IMR-90 (cell line): Measurements from ENCODE around the gene AOX1. TPM values are rescaled to one million over a fixed set of nuclear protein-coding genes. Genes with fewer than 3 reads are reported as not detected.

Experiments used
- ATAC-seq: fragments of 200-7000 bp; cut with Tn5 transposase; 2 replicates; pipeline ENCODE4 v1.9.1; 2020; ENCODE audit warnings: low read depth, mild to moderate bottlenecking, moderate library complexity
- BruUV-seq: library from RNA; stranded (reverse); fragments of 400-500 nt; replicated peaks from 2 replicates; lab custom pipeline; 2021; lab: Mats Ljungman, UMichigan
- CTCF ChIA-PET: fragments of 300-600 bp; formaldehyde crosslinking; extraction: SDS; loops from one replicate; lab custom pipeline; 2021; ENCODE audit warnings: antibody characterized with exemption; lab: Yijun Ruan, JAX
- POLR2A ChIA-PET: fragments of 300-600 bp; sonication (Branson Sonifier 250); formaldehyde crosslinking; loops from one replicate; lab custom pipeline; 2022; ENCODE audit warnings: antibody characterized with exemption; ENCODE audit not compliant: unreplicated experiment; lab: Charles Lee
- DNase-seq: peaks from one replicate; pipeline ENCODE4 v3.0.0; 2013
- H2AFZ ChIP-seq: replicated peaks from 2 replicates; pipeline ENCODE3; 2013; ENCODE audit warnings: low read length, mild to moderate bottlenecking; ENCODE audit not compliant: poor library complexity
- H2AK5ac ChIP-seq: 2 replicates; pipeline ENCODE4 v1.6.1; 2013; ENCODE audit warnings: low read depth, low read length, inconsistent platforms
- H2AK9ac ChIP-seq: replicated peaks from 2 replicates; pipeline ENCODE3; 2013; ENCODE audit warnings: mild to moderate bottlenecking, low read depth, low read length, moderate library complexity; ENCODE audit not compliant: poor library complexity
- H2BK120ac ChIP-seq: 2 replicates; pipeline ENCODE4 v1.6.1; 2013; ENCODE audit warnings: low read depth, low read length, inconsistent platforms
- H2BK15ac ChIP-seq: 3 replicates; pipeline ENCODE4 v1.6.1; 2013; ENCODE audit warnings: low read depth, low read length, inconsistent platforms
- H2BK20ac ChIP-seq: 2 replicates; pipeline ENCODE4 v1.6.1; 2013; ENCODE audit warnings: low read depth, mild to moderate bottlenecking, inconsistent platforms, low read length, moderate library complexity
- H2BK5ac ChIP-seq: 2 replicates; pipeline ENCODE4 v1.6.1; 2013; ENCODE audit warnings: mild to moderate bottlenecking, low read depth, low read length, inconsistent platforms; ENCODE audit not compliant: poor library complexity, severe bottlenecking
- H3K14ac ChIP-seq: replicated peaks from 2 replicates; pipeline ENCODE4 v1.6.1; 2013; ENCODE audit warnings: low read depth, low read length, inconsistent platforms
- H3K18ac ChIP-seq: 2 replicates; pipeline ENCODE4 v1.6.1; 2013; ENCODE audit warnings: low read depth, low read length, control low read depth
- H3K23ac ChIP-seq: 2 replicates; pipeline ENCODE4 v1.6.1; 2013; ENCODE audit warnings: low read depth, low read length, inconsistent platforms
- H3K27ac ChIP-seq: 2 replicates; pipeline ENCODE4 v1.5.1; 2013; ENCODE audit warnings: mild to moderate bottlenecking, control low read depth, low read length; ENCODE audit not compliant: insufficient read depth
- H3K27me3 ChIP-seq: 2 replicates; pipeline ENCODE4 v1.6.1; 2013; ENCODE audit warnings: low read length; ENCODE audit not compliant: control insufficient read depth, insufficient read depth
- H3K36me3 ChIP-seq: 2 replicates; pipeline ENCODE4 v1.6.1; 2013; ENCODE audit warnings: low read length, mixed read lengths; ENCODE audit not compliant: control insufficient read depth, insufficient read depth
- H3K4ac ChIP-seq: 2 replicates; pipeline ENCODE4 v1.6.1; 2013; ENCODE audit warnings: low read depth, low read length, inconsistent platforms
- H3K4me1 ChIP-seq: 2 replicates; pipeline ENCODE4 v1.6.1; 2013; ENCODE audit warnings: low read length, mixed read lengths; ENCODE audit not compliant: control insufficient read depth, insufficient read depth
- H3K4me2 ChIP-seq: 2 replicates; pipeline ENCODE4 v1.6.1; 2013; ENCODE audit warnings: low read depth, mild to moderate bottlenecking, control low read depth, low read length, moderate library complexity
- H3K4me3 ChIP-seq: 2 replicates; pipeline ENCODE4 v1.5.1; 2013; ENCODE audit warnings: low read depth, mild to moderate bottlenecking, control low read depth, low read length, moderate library complexity; ENCODE audit not compliant: insufficient read depth
- H3K56ac ChIP-seq: 2 replicates; pipeline ENCODE4 v1.6.1; 2013; ENCODE audit warnings: low read length, inconsistent platforms; ENCODE audit not compliant: insufficient read depth; ENCODE audit errors: extremely low read depth
- H3K79me1 ChIP-seq, 2 experiments: 2 replicates each; pipeline ENCODE4 v1.6.1; 2013; ENCODE audit warnings: low read length in 2 of 2, inconsistent platforms in 1 of 2, low read depth in 1 of 2
- H3K9ac ChIP-seq: 2 replicates; pipeline ENCODE4 v1.6.1; 2013; ENCODE audit warnings: low read depth, low read length, control low read depth
- H3K9me1 ChIP-seq: 2 replicates; pipeline ENCODE4 v1.6.1; 2013; ENCODE audit warnings: low read length, inconsistent platforms; ENCODE audit not compliant: insufficient read depth
- H3K9me3 ChIP-seq: 2 replicates; pipeline ENCODE4 v1.6.1; 2013; ENCODE audit warnings: low read length; ENCODE audit not compliant: control insufficient read depth, insufficient read depth
- H4K20me1 ChIP-seq: 2 replicates; pipeline ENCODE4 v1.6.1; 2013; ENCODE audit warnings: low read length, inconsistent platforms; ENCODE audit not compliant: insufficient read depth
- H4K5ac ChIP-seq: 2 replicates; pipeline ENCODE4 v1.6.1; 2013; ENCODE audit warnings: mild to moderate bottlenecking, low read depth, low read length, control low read depth
- H4K8ac ChIP-seq, 2 experiments: 2 replicates each; pipeline ENCODE4 v1.6.1; 2013; ENCODE audit warnings: low read depth in 2 of 2, low read length in 2 of 2, control low read depth in 1 of 2, inconsistent platforms in 1 of 2
- H4K91ac ChIP-seq: 2 replicates; pipeline ENCODE4 v1.6.1; 2013; ENCODE audit warnings: low read depth, low read length, inconsistent platforms; ENCODE audit not compliant: insufficient read depth
- BHLHE40 ChIP-seq: fragments of 150-350 bp; IDR thresholded peaks from 2 replicates; pipeline ENCODE4 v1.6.1; 2016; ENCODE audit warnings: mild to moderate bottlenecking, low read depth, low read length
- ELK1 ChIP-seq: fragments of 150-350 bp; IDR thresholded peaks from 2 replicates; pipeline ENCODE4 v1.6.1; 2016; ENCODE audit warnings: low read depth, mild to moderate bottlenecking, low read length, moderate library complexity, borderline replicate concordance
- MAFK ChIP-seq: IDR thresholded peaks from 2 replicates; pipeline ENCODE4 v1.6.1; 2012; ENCODE audit warnings: low read depth, low read length, improper control_type of control experiment
- MAZ ChIP-seq: IDR thresholded peaks from 2 replicates; pipeline ENCODE4 v1.6.1; 2012; ENCODE audit warnings: low read depth, mild to moderate bottlenecking, low read length, improper control_type of control experiment, moderate library complexity, borderline replicate concordance
- NFE2L2 ChIP-seq: fragments of 150-350 bp; IDR thresholded peaks from 2 replicates; pipeline ENCODE4 v1.6.1; 2016; ENCODE audit warnings: low read depth, mild to moderate bottlenecking, low read length
- POLR2A ChIP-seq: IDR thresholded peaks from 2 replicates; pipeline ENCODE4 v1.6.1; 2012; ENCODE audit warnings: mild to moderate bottlenecking, low read depth, low read length
- RCOR1 ChIP-seq: IDR thresholded peaks from 2 replicates; pipeline ENCODE4 v1.6.1; 2012; ENCODE audit warnings: mild to moderate bottlenecking, low read length, improper control_type of control experiment; ENCODE audit not compliant: insufficient replicate concordance
- RFX5 ChIP-seq: IDR thresholded peaks from 2 replicates; pipeline ENCODE4 v1.8.0; 2012; ENCODE audit warnings: low read depth, mild to moderate bottlenecking, low read length, moderate library complexity
- WGBS, 2 experiments: methylation state at CpG; one replicate each; pipeline versions ENCODE4 v1.1.5 to v1.1.7; 2013; ENCODE audit warnings: missing lambda C conversion rate in 2 of 2; ENCODE audit not compliant: insufficient read length in 1 of 2; ENCODE audit errors: extremely low coverage in 2 of 2; 5-methylcytosine and 5-hydroxymethylcytosine counted together
- dilution Hi-C: fragments of 300-500 bp; cut with HindIII; formaldehyde crosslinking; loops from one replicate; pipeline ENCODE4 v1.14.3; 2018; ENCODE audit warnings: low sequenced_read_pairs; ENCODE audit not compliant: unreplicated experiment
- in situ Hi-C: fragments of 300-500 bp; cut with MboI; formaldehyde crosslinking; loops from 3 replicates; pipeline ENCODE4 v1.14.3; 2019; ENCODE audit warnings: low sequenced_read_pairs, inconsistent platforms, mixed read lengths
- intact Hi-C: fragments of 100-400 bp; cut with micrococcal nuclease; formaldehyde crosslinking; loops from 2 replicates; pipeline ENCODE4 v1.10.0; 2022
- polyA plus RNA-seq, 3 experiments: library from polyadenylated mRNA; depleted of rRNA; stranded (reverse); fragments of >200 nt; gene quantifications; 2 replicates each; pipeline ENCODE4 v1.2.3, GENCODE V29; 2012; ENCODE audit warnings: low replicate concordance in 1 of 3
- total RNA-seq: library from RNA; depleted of rRNA; stranded (reverse); fragments of >200 nt; gene quantifications from 2 replicates; pipeline ENCODE4 v1.2.3, GENCODE V29; 2012

The AOX1 gene
- total and polyA plus RNA-seq, 2 of the 4 experiments (the other 2 are of a cell fraction): 21.7 to 59.9 TPM

- DNase-seq (no peak), ATAC-seq (no peak)
- H4K8ac ChIP-seq: no peak overlapping the region
- H2BK120ac ChIP-seq: no peak overlapping the region
- BruUV-seq: no TSS peak
- POLR2A ChIA-PET: interaction anchor here (0.7 kb wide), 1 partner anchor 22 kb away, joined by 16 read pairs; no protein-coding TSS in a partner anchor
- peaks cover 29% of the 10 kb centered on the region for H3K4me1 ChIP-seq
- H3K27me3 ChIP-seq: no peaks in the 10 kb centered on the region
- peaks cover 27% of the 10 kb centered on the region for H3K9me1 ChIP-seq
- no peak overlapping the region for H3K27ac ChIP-seq
- H4K20me1 ChIP-seq: no peaks in the 10 kb centered on the region
- no peak overlapping the region for H2BK20ac ChIP-seq
- H2AK5ac ChIP-seq: no peak overlapping the region; the same call in 1 of the 2 replicates
- in situ Hi-C loops: no loop called here
- no peak overlapping the region for H3K4me2 ChIP-seq
- no peak overlapping the region for H2AFZ ChIP-seq
- H3K18ac ChIP-seq: no peak overlapping the region
- intact Hi-C loops: no loop called here
- H4K5ac ChIP-seq: no peak overlapping the region
- H2BK5ac ChIP-seq: no peak overlapping the region
- no peak overlapping the region for H2AK9ac ChIP-seq
- no peaks in the 10 kb centered on the region for H3K36me3 ChIP-seq
- H3K9ac ChIP-seq: no peak overlapping the region
- H3K9me3 ChIP-seq: no peaks in the 10 kb centered on the region
- CTCF ChIA-PET: interaction anchor here (1.1 kb wide), 1 partner anchor 82 kb away, joined by 3 read pairs; no protein-coding TSS in a partner anchor
- H2BK15ac ChIP-seq: no peak overlapping the region
- H3K4me3 ChIP-seq: no peak overlapping the region
- no peak overlapping the region for H3K23ac ChIP-seq
- H3K79me1 ChIP-seq: no peaks in the 10 kb centered on the region
- no peak overlapping the region for H3K4ac ChIP-seq
- 95% methylated on average over 4 of the region's 7 CpGs; no CpG with 5 or more reads in 1 of the 2 experiments for WGBS, 2 experiments
- dilution Hi-C loops: no loop called here
- H3K56ac ChIP-seq: no peak overlapping the region
- H4K91ac ChIP-seq: no peak overlapping the region
- no peak overlapping the region for H3K14ac ChIP-seq
- no peak for TF ChIP-seq NFE2L2
- no peak for TF ChIP-seq MAZ
- TF ChIP-seq POLR2A: no peak
- no peak for TF ChIP-seq RCOR1
- no peak for TF ChIP-seq MAFK
- no peak for TF ChIP-seq BHLHE40
- TF ChIP-seq ELK1: no peak
- TF ChIP-seq RFX5: no peak
Observed at GRCh38 chr2:200620606-200621390, 35.0 kb downstream of the AOX1 start.
